A673 (cell line): ENCODE measurements around the gene KIAA1328. TPM values are rescaled to one million over a fixed set of nuclear protein-coding genes. Genes with fewer than 3 reads are reported as not detected.

Source experiments
- BruUV-seq: library from RNA; stranded (reverse); fragments of 400-500 nt; replicated peaks from 2 replicates; lab custom pipeline; 2021; lab: Mats Ljungman, UMichigan
- CTCF ChIA-PET: fragments of 300-600 bp; sonication (Branson Sonifier 250); formaldehyde crosslinking; loops from one replicate; lab custom pipeline; 2022; ENCODE audit warnings: antibody characterized with exemption; lab: Charles Lee
- POLR2A ChIA-PET: fragments of 300-600 bp; sonication (Branson Sonifier 250); formaldehyde crosslinking; loops from one replicate; lab custom pipeline; 2022; ENCODE audit warnings: antibody characterized with exemption; ENCODE audit not compliant: low non-redundant PET; lab: Charles Lee
- DNase-seq: peaks from one replicate; pipeline ENCODE4 v3.0.0-alpha.2; 2015; ENCODE audit warnings: low spot score
- H3K27ac ChIP-seq: fragments of 200-600 bp; sonication (generic); 2 replicates; pipeline ENCODE4 v1.5.1; 2016; ENCODE audit warnings: mixed run types, low read depth, mild to moderate bottlenecking, mixed read lengths, antibody characterized with exemption, low read length; ENCODE audit not compliant: poor library complexity, severe bottlenecking
- H3K27me3 ChIP-seq: fragments of 200-600 bp; sonication (generic); replicated peaks from 2 replicates; pipeline ENCODE4 v1.6.1; 2017; ENCODE audit warnings: mixed run types, low read depth, mild to moderate bottlenecking, mixed read lengths, antibody characterized with exemption, low read length; ENCODE audit not compliant: insufficient read depth, poor library complexity
- H3K36me3 ChIP-seq: fragments of 200-600 bp; sonication (generic); 2 replicates; pipeline ENCODE4 v1.6.1; 2016; ENCODE audit warnings: mixed run types, mild to moderate bottlenecking, mixed read lengths, antibody characterized with exemption, low read length; ENCODE audit not compliant: insufficient read depth, poor library complexity, severe bottlenecking
- H3K4me1 ChIP-seq: fragments of 200-600 bp; sonication (generic); 2 replicates; pipeline ENCODE4 v1.6.1; 2017; ENCODE audit warnings: mixed run types, mild to moderate bottlenecking, mixed read lengths, antibody characterized with exemption, low read length; ENCODE audit not compliant: insufficient read depth, poor library complexity, severe bottlenecking
- H3K4me3 ChIP-seq: fragments of 200-600 bp; sonication (generic); 2 replicates; pipeline ENCODE4 v1.5.1; 2016; ENCODE audit warnings: low read depth, mixed run types, mild to moderate bottlenecking, mixed read lengths, low read length; ENCODE audit not compliant: poor library complexity, severe bottlenecking
- H3K9me3 ChIP-seq: fragments of 200-600 bp; sonication (generic); 2 replicates; pipeline ENCODE4 v1.6.1; 2016; ENCODE audit warnings: mixed run types, low read depth, mild to moderate bottlenecking, mixed read lengths, antibody characterized with exemption, low read length; ENCODE audit not compliant: poor library complexity, severe bottlenecking
- CTCF ChIP-seq: fragments of 300-800, 200-600 bp; sonication (generic); conservative IDR thresholded peaks from 2 replicates; pipeline ENCODE4 v1.5.1; 2017; ENCODE audit warnings: low read depth, mild to moderate bottlenecking, antibody characterized with exemption, low read length, moderate library complexity, mixed read lengths
- EZH2 ChIP-seq: fragments of 200-600 bp; sonication (generic); IDR thresholded peaks from 2 replicates; pipeline ENCODE4 v1.6.1; 2017; ENCODE audit warnings: borderline replicate concordance, low read depth, mild to moderate bottlenecking, mixed read lengths, antibody characterized with exemption, low read length; ENCODE audit not compliant: poor library complexity, severe bottlenecking
- intact Hi-C: fragments of 100-400 bp; cut with micrococcal nuclease; formaldehyde crosslinking; loops from one replicate; pipeline ENCODE4 v1.10.0; 2022; ENCODE audit not compliant: unreplicated experiment
- total RNA-seq: library from RNA; stranded (reverse); gene quantifications from 2 replicates; pipeline ENCODE4 v1.2.3, GENCODE V29; 2021

KIAA1328 gene
- total RNA-seq, 1 experiment from 2014 or later = 6.5 TPM

- Histone ChIP-seq H3K36me3 (no peaks in the 10 kb centered on the region), H3K4me3 (no peak overlapping the region), H3K9me3 (peaks cover 5% of the 10 kb centered on the region), H3K4me1 (no peaks in the 10 kb centered on the region), H3K27ac (no peak overlapping the region), H3K27me3 (no peaks in the 10 kb centered on the region)
- intact Hi-C loops = loop anchor here (2.0 to 5.0 kb wide), 2 partner anchors 535 to 595 kb away; no protein-coding TSS in a partner anchor
- POLR2A ChIA-PET = no interaction called here
- DNase-seq = peak; percentile 56
- no peak for TF ChIP-seq EZH2
- peak; percentile 72 for TF ChIP-seq CTCF
- BruUV-seq = no TSS peak
- CTCF ChIA-PET = interaction anchor here (0.6 kb wide), 1 partner anchor 589 kb away, joined by 4 read pairs; no protein-coding TSS in a partner anchor
Observed at GRCh38 chr18:36942264-36942663, 113.3 kb downstream of the KIAA1328 start.

- POLR2A ChIA-PET = no interaction called here
- BruUV-seq = no TSS peak
- no peaks in the 10 kb centered on the region for H3K9me3 ChIP-seq
- H3K4me3 ChIP-seq = no peak overlapping the region
- H3K4me1 ChIP-seq = no peaks in the 10 kb centered on the region
- H3K27ac ChIP-seq = no peak overlapping the region
- DNase-seq = no peak
- CTCF ChIA-PET = no interaction called here
- TF ChIP-seq CTCF = no peak
- no peak for TF ChIP-seq EZH2
- H3K36me3 ChIP-seq = no peaks in the 10 kb centered on the region
- no peaks in the 10 kb centered on the region for H3K27me3 ChIP-seq
- intact Hi-C loops = no loop called here
Observed at GRCh38 chr18:36947820-36948348, 119.0 kb downstream of the KIAA1328 start.

GRCh38 chr18:36950282-36950681 lies 121.4 kb downstream of the KIAA1328 start:
- intact Hi-C loops = no loop called here
- POLR2A ChIA-PET = no interaction called here
- no peak overlapping the region for H3K4me3 ChIP-seq
- H3K9me3 ChIP-seq = no peaks in the 10 kb centered on the region
- no peaks in the 10 kb centered on the region for H3K27me3 ChIP-seq
- H3K36me3 ChIP-seq = no peaks in the 10 kb centered on the region
- no TSS peak for BruUV-seq
- H3K27ac ChIP-seq = no peak overlapping the region
- no peak for TF ChIP-seq CTCF
- TF ChIP-seq EZH2 = no peak
- CTCF ChIA-PET = no interaction called here
- H3K4me1 ChIP-seq = no peaks in the 10 kb centered on the region
- no peak for DNase-seq
